CD4-positive, CD25-positive, alpha-beta regulatory T cell (primary cell): Measurements from ENCODE around the gene SDF2. TPM values are rescaled to one million over a fixed set of nuclear protein-coding genes. Genes with fewer than 3 reads are reported as not detected.
A peak's percentile ranks its signal among the peaks of the same experiment; 100 is the strongest.

ENCODE experiments used
- ATAC-seq, 2 donors: fragments of 150-1000 bp; cut with Tn5 transposase; one replicate each; pipeline ENCODE4 v1.10.0; 2021; ENCODE audit warnings: low read depth in 2 of 2, moderate number of reproducible peaks in 2 of 2, moderate library complexity in 1 of 2
- DNase-seq, 3 donors: peaks; one replicate each; pipeline versions ENCODE4 v3.0.0 to v3.0.0-alpha.2; 2012 to 2022; ENCODE audit warnings: mixed read lengths in 1 of 3
- H3K27ac ChIP-seq: one replicate; pipeline ENCODE4 v1.7.0; 2013; ENCODE audit warnings: mild to moderate bottlenecking, low read length; ENCODE audit not compliant: insufficient read depth, poor library complexity, severe bottlenecking
- H3K27me3 ChIP-seq: one replicate; pipeline ENCODE4 v1.7.0; 2013; ENCODE audit warnings: low read length; ENCODE audit not compliant: control insufficient read depth, insufficient read depth
- H3K36me3 ChIP-seq: one replicate; pipeline ENCODE4 v1.7.0; 2013; ENCODE audit warnings: mild to moderate bottlenecking, low read length, moderate library complexity; ENCODE audit not compliant: control insufficient read depth, insufficient read depth
- H3K4me1 ChIP-seq: 2 replicates; pipeline ENCODE4 v1.7.0; 2013; ENCODE audit warnings: mild to moderate bottlenecking, low read length; ENCODE audit not compliant: insufficient read depth, control insufficient read depth, poor library complexity, severe bottlenecking
- H3K4me3 ChIP-seq: one replicate; pipeline ENCODE4 v1.7.0; 2013; ENCODE audit warnings: low read depth, mild to moderate bottlenecking, low read length, moderate library complexity
- H3K9me3 ChIP-seq, 2 experiments: 1 replicate in 1 of 2; 2 replicates in 1 of 2; pipeline ENCODE4 v1.7.0; 2013; ENCODE audit warnings: low read length in 2 of 2, mild to moderate bottlenecking in 1 of 2, moderate library complexity in 1 of 2; ENCODE audit not compliant: control insufficient read depth in 2 of 2
- H3K27ac Mint-ChIP-seq, 3 donors: one replicate each; pipeline ENCODE4 v1.8.0; 2020 to 2022; ENCODE audit warnings: mild to moderate bottlenecking in 3 of 3, mixed read lengths in 3 of 3, moderate library complexity in 2 of 3
- H3K27me3 Mint-ChIP-seq: one replicate; pipeline ENCODE4 v1.8.0; 2022; ENCODE audit warnings: mild to moderate bottlenecking, mixed read lengths
- H3K36me3 Mint-ChIP-seq: one replicate; pipeline ENCODE4 v1.8.0; 2020; ENCODE audit warnings: mixed read lengths
- H3K4me1 Mint-ChIP-seq, 4 donors: one replicate each; pipeline ENCODE4 v1.8.0; 2020 to 2022; ENCODE audit warnings: mixed read lengths in 4 of 4, mild to moderate bottlenecking in 1 of 4
- H3K4me3 Mint-ChIP-seq, 4 donors: one replicate each; pipeline ENCODE4 v1.8.0; 2020 to 2022; ENCODE audit warnings: mild to moderate bottlenecking in 4 of 4, mixed read lengths in 4 of 4, moderate library complexity in 3 of 4
- H3K9me3 Mint-ChIP-seq, 7 donors: one replicate each; pipeline ENCODE4 v1.8.0; 2020 to 2022; ENCODE audit warnings: mixed read lengths in 7 of 7, mild to moderate bottlenecking in 3 of 7, moderate library complexity in 2 of 7
- polyA plus RNA-seq, 4 donors: library from polyadenylated mRNA; unstranded; fragments of 300-500 nt; fragmentation: Illumina TruSeq; gene quantifications; one replicate each; pipeline ENCODE4 v1.2.3, GENCODE V29; 2021
- total RNA-seq: library from RNA; stranded (reverse); gene quantifications from one replicate; pipeline ENCODE4 v1.2.3, GENCODE V29; 2022

SDF2 gene
- total and polyA plus RNA-seq, 5 donors from 2014 or later = 41.9 to 121 (median 107) TPM

DNA sequence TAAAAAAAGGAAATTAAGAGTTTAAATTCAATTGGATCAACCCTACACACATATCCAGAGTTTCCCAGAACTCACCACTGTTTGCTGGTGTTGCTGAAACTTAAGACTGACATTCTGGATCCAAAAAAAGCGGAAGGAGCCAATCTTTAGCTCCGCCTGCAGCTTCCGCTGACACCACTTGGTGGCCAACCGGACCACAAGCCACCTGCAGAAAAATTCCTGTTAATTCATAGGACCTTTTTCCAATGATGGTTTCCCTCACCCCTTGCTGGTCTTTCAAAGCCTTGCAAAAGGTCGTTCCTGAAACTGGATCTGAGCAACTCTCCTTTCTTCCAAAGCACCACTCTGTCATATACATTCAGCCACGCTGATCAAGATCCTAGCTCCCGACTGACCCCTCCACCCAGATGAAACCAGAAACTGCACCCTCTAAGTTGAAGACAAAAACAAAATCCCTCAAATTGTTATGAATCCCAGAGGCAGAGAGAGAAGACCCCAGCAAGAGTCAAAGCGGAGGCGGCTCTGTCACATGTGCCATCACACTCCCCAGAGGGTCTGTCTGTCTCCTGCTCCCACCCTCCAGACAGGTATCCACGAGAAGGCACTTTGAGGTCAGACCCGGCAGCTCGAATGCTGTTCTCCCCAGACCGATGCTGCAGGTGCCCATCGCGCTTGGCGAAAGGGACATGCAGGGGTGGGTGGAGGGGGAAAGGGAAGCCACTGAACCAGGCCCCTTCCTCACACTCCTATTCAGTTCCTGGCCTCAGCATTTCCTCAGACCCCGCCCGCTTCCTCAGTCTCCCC is 17.5 kb downstream of the SDF2 start:
- ATAC-seq (no peak), DNase-seq (peak in 1 of 3 donors; percentile 52)
- Histone ChIP-seq H3K27me3 (no peaks in the 10 kb centered on the region), H3K36me3 (peaks cover 43% of the 10 kb centered on the region), H3K4me3 (peak overlapping the region; percentile 84), H3K27ac (peak overlapping the region; percentile 94), H3K4me1 (peaks cover 41% of the 10 kb centered on the region), H3K9me3 (no peaks in the 10 kb centered on the region)
- peaks cover 31% of the 10 kb centered on the region for H3K36me3 Mint-ChIP-seq
- H3K4me1 Mint-ChIP-seq = peaks cover 17 to 62% (median 38%) of the 10 kb centered on the region in 4 donors
- H3K27me3 Mint-ChIP-seq = no peaks in the 10 kb centered on the region
- H3K4me3 Mint-ChIP-seq = peak overlapping the region; percentile 92 to 98 (median 93)
- H3K9me3 Mint-ChIP-seq = no peaks in the 10 kb centered on the region
- H3K27ac Mint-ChIP-seq = peak overlapping the region; percentile 93 to 96 (median 95)

GRCh38 chr17:28641579-28641978 is 20.1 kb downstream of the SDF2 start:
- Mint-ChIP-seq H3K9me3 (no peaks in the 10 kb centered on the region), H3K4me3 (peak overlapping the region in 1 of 4 donors; percentile 26), H3K36me3 (peaks cover 45% of the 10 kb centered on the region), H3K27me3 (no peaks in the 10 kb centered on the region), H3K27ac (no peak overlapping the region), H3K4me1 (peaks cover 12 to 56% (median 36%) of the 10 kb centered on the region in 4 donors)
- DNase-seq (no peak), ATAC-seq (no peak)
- Histone ChIP-seq H3K4me3 (no peak overlapping the region), H3K27me3 (no peaks in the 10 kb centered on the region), H3K4me1 (peaks cover 34% of the 10 kb centered on the region), H3K27ac (no peak overlapping the region), H3K36me3 (peaks cover 59% of the 10 kb centered on the region), H3K9me3 (no peaks in the 10 kb centered on the region)

GRCh38 chr17:28635506-28635905 is 26.2 kb downstream of the SDF2 start:
- no peak for DNase-seq
- Histone ChIP-seq H3K27me3 (no peaks in the 10 kb centered on the region), H3K4me1 (no peaks in the 10 kb centered on the region), H3K9me3 (no peaks in the 10 kb centered on the region), H3K4me3 (no peak overlapping the region), H3K36me3 (peaks cover 96% of the 10 kb centered on the region), H3K27ac (no peak overlapping the region)
- no peak overlapping the region for H3K27ac Mint-ChIP-seq
- no peak for ATAC-seq
- H3K4me1 Mint-ChIP-seq = peaks cover 0 to 31% (median 15%) of the 10 kb centered on the region in 4 donors
- no peaks in the 10 kb centered on the region for H3K9me3 Mint-ChIP-seq
- H3K36me3 Mint-ChIP-seq = peaks cover 82% of the 10 kb centered on the region
- no peaks in the 10 kb centered on the region for H3K27me3 Mint-ChIP-seq
- no peak overlapping the region for H3K4me3 Mint-ChIP-seq

GRCh38 chr17:28634206-28634865 is 27.4 kb downstream of the SDF2 start:
- Mint-ChIP-seq H3K9me3 (no peaks in the 10 kb centered on the region), H3K4me3 (peak overlapping the region in 1 of 4 donors; percentile 41), H3K27me3 (no peaks in the 10 kb centered on the region), H3K4me1 (peaks cover 0 to 23% (median 12%) of the 10 kb centered on the region in 4 donors), H3K27ac (no peak overlapping the region), H3K36me3 (peaks cover 74% of the 10 kb centered on the region)
- H3K4me3 ChIP-seq = no peak overlapping the region
- ATAC-seq (no peak), DNase-seq (no peak)
- no peak overlapping the region for H3K27ac ChIP-seq
- H3K9me3 ChIP-seq = no peaks in the 10 kb centered on the region
- H3K4me1 ChIP-seq = no peaks in the 10 kb centered on the region
- H3K36me3 ChIP-seq = peaks cover 93% of the 10 kb centered on the region
- no peaks in the 10 kb centered on the region for H3K27me3 ChIP-seq

- Mint-ChIP-seq H3K36me3 (peaks cover 56% of the 10 kb centered on the region), H3K9me3 (no peaks in the 10 kb centered on the region), H3K4me1 (peaks cover 0 to 5% (median 3%) of the 10 kb centered on the region in 4 donors), H3K27ac (peak overlapping the region in 2 of 3 donors; percentile 15 to 89), H3K27me3 (no peaks in the 10 kb centered on the region), H3K4me3 (no peak overlapping the region)
- DNase-seq (no peak), ATAC-seq (no peak)
- H3K27me3 ChIP-seq = no peaks in the 10 kb centered on the region
- H3K4me3 ChIP-seq = no peak overlapping the region
- no peaks in the 10 kb centered on the region for H3K4me1 ChIP-seq
- H3K9me3 ChIP-seq = no peaks in the 10 kb centered on the region
- H3K36me3 ChIP-seq = peaks cover 68% of the 10 kb centered on the region
- H3K27ac ChIP-seq = no peak overlapping the region
Observed at GRCh38 chr17:28626818-28627217, 34.9 kb downstream of the SDF2 start.

DNA sequence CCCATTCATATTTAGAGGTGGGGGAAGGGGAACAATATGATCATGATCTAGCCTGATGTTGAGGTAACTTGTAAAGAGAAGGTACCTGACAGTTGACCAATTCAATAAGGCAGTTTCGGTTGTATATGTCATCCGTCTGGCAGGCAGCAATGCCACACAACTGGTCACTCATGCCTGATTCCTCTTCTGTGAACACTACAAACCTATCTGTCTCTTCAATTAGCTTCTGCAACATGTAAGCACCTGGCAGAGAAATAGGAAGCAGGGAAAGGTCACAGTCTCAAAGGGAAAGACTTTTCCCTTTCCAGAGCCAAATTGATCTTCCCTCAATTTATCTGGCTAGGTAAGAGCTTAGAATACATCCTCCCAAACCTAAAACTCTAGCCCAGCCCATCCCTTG is 37.6 kb downstream of the SDF2 start:
- no peaks in the 10 kb centered on the region for H3K4me1 ChIP-seq
- no peak overlapping the region for H3K27ac ChIP-seq
- H3K9me3 Mint-ChIP-seq = no peaks in the 10 kb centered on the region
- H3K27me3 ChIP-seq = no peaks in the 10 kb centered on the region
- DNase-seq (no peak), ATAC-seq (no peak)
- no peaks in the 10 kb centered on the region for H3K9me3 ChIP-seq
- no peak overlapping the region for H3K4me3 ChIP-seq
- H3K27me3 Mint-ChIP-seq = no peaks in the 10 kb centered on the region
- H3K27ac Mint-ChIP-seq = no peak overlapping the region
- peaks cover 74% of the 10 kb centered on the region for H3K36me3 ChIP-seq
- H3K4me1 Mint-ChIP-seq = peaks cover 0 to 5% (median 3%) of the 10 kb centered on the region in 4 donors
- no peak overlapping the region for H3K4me3 Mint-ChIP-seq
- peaks cover 72% of the 10 kb centered on the region for H3K36me3 Mint-ChIP-seq

DNA sequence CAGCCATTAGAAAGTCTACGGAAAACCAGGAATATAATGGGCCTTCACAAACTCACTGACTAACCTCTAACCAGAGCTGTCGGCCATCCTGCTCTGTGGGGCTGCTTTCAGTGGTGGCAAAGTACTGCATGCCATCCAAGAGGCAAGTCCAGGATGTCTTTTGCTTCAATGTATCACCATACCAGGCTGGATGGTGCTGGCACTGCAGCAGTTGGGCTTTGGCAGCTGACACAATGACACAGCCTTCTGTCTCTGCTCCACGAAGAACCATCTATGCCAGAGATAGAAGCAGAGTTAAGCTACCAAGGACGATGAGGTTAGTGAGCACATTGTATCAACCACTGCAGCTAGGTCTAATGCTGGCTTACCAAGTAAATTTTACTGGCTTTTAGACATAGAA is 38.0 kb downstream of the SDF2 start:
- peaks cover 0 to 5% (median 3%) of the 10 kb centered on the region in 4 donors for H3K4me1 Mint-ChIP-seq

More for the DNA sequence above, 38.0 kb downstream of the SDF2 start:
- DNase-seq (no peak), ATAC-seq (no peak)
- no peaks in the 10 kb centered on the region for H3K9me3 ChIP-seq
- Mint-ChIP-seq H3K4me3 (no peak overlapping the region), H3K9me3 (no peaks in the 10 kb centered on the region), H3K27ac (no peak overlapping the region), H3K36me3 (peaks cover 75% of the 10 kb centered on the region), H3K27me3 (no peaks in the 10 kb centered on the region)
- H3K4me1 ChIP-seq = no peaks in the 10 kb centered on the region
- no peaks in the 10 kb centered on the region for H3K27me3 ChIP-seq
- H3K27ac ChIP-seq = no peak overlapping the region
- no peak overlapping the region for H3K4me3 ChIP-seq
- peaks cover 79% of the 10 kb centered on the region for H3K36me3 ChIP-seq
